GM10266 (cell line): Measurements from ENCODE around the gene ANK3.

Source experiments
- DNase-seq: peaks from one replicate; pipeline ENCODE4 v3.0.0; 2012; ENCODE audit errors: extremely low spot score
- CTCF ChIP-seq: IDR thresholded peaks from 2 replicates; pipeline ENCODE4 v1.5.1; 2012; ENCODE audit warnings: mild to moderate bottlenecking, low read depth; ENCODE audit not compliant: control insufficient read depth, insufficient read depth; ENCODE audit errors: missing control alignments

ANK3 gene

DNA sequence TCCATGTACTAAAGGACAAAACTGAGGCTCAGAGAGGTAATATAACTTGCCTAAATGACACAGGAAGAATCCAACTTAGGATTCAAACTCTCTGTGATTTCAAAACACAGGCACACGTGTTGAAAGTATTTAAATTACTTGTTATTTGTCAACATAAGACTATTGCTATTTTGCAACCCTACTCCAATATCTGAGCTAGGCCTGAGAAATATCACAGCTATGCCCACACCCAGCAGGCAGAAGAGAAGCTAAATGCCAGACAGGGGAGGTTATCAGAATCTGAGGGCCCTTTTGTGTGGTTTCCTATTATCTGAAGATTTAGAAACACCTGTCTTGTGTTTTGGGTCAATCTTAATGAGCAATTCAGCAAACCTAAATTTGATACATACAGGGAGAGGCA is 204.3 kb downstream of the ANK3 start:
- no peak for TF ChIP-seq CTCF
- no peak for DNase-seq

GRCh38 chr10:60182691-60183090 is 207.0 kb downstream of the ANK3 start:
- DNase-seq, result no peak
- no peak for TF ChIP-seq CTCF

DNA sequence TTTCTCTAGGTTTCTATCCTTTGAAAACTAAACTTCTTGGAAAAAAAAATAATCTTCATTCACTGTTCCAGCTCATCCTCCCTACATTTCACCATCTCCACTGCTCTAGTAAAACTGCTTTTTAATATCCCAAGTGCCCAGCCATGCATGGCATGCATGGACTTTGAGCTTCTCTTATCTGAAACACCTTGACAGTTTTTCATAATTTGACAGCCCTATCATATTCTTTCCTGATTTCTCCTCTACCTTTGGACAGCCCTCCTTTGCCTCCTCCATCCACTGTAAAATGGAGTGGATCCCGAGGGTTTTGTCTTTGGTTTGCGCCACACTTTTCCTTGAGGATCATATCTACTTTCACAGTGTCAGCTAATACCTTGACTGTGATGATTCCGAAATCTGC is 212.8 kb downstream of the ANK3 start:
- DNase-seq, result no peak
- no peak for TF ChIP-seq CTCF

DNA sequence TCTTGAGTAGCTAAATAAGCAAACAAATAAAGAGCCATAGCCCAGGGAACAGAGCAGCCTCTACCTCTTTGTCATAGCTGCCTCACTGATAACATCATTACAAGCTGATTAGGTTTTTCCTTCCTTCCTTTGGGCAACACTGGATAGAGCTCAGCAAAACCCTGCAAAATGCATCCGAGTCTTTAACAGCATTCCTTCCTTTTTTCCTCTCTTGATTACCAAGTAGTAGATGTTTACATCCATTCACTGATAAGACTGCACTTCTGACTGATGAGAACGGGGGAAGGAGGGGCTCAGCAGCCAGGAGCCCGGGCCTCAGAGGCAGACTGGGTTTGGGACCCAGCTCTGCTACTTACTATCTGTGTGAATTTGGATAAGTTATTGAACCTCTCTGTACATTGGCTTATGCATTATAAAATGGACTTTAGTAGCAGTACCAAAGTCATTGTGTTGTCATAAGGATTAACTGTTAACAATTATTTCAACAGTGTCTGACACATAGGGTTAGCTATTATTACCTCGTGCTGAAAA is 214.2 kb downstream of the ANK3 start:
- DNase-seq, result no peak
- TF ChIP-seq CTCF, result no peak

- no peak for DNase-seq
- no peak for TF ChIP-seq CTCF
Measured at GRCh38 chr10:60172363-60172990, 217.2 kb downstream of the ANK3 start.

DNA sequence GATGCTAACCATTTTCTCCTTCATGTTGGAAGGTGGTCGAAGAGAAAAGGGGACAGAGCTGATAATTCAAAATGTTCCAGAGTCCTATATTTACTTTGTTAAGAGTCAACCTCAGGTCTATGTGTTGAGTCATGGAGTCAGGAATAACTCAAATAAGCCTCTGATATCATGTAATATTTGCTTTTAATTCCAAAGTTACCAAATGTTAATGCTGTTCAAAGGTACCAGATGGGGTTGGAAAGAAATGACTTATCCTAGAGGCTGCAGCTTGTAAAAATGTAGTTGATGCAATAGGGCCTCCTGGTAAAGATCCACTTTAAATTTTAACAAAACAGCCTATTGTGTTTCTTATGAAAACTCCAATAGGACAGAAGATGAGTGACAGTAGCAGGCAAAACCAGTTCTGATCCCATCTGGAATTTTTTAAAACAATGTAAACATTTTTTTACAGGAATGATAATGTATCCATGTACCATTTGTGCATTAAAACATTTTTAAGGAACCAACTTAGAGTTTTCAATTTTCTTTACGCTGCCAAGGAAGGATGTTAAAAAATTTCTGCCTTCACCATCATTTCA is 218.2 kb downstream of the ANK3 start:
- DNase-seq, result no peak

More for the DNA sequence above, 218.2 kb downstream of the ANK3 start:
- no peak for TF ChIP-seq CTCF
